ENCODE measurements around the gene TEPSIN.

The TEPSIN gene

GRCh38 chr17:81250286-81251093 lies 11.6 kb upstream of the TEPSIN start:
- DNase-seq (ENCODE audit: low spot score) = no peak

- no peak for DNase-seq (ENCODE audit: low spot score)
These were observed 10.6 kb upstream of the TEPSIN start for GRCh38 chr17:81249223-81250040.

- no peak for DNase-seq (ENCODE audit: low spot score)
These were observed 9.8 kb upstream of the TEPSIN start for GRCh38 chr17:81248649-81249048.

- DNase-seq (ENCODE audit: low spot score) = no peak
These were observed 8.6 kb upstream of the TEPSIN start for GRCh38 chr17:81247339-81247990.

GRCh38 chr17:81246679-81247338 lies 8.0 kb upstream of the TEPSIN start:
- DNase-seq (ENCODE audit: low spot score) = no peak

GRCh38 chr17:81246343-81246670 lies 7.5 kb upstream of the TEPSIN start:
- no peak for DNase-seq (ENCODE audit: low spot score)

- no peak for DNase-seq (ENCODE audit: low spot score)
These were observed 6.9 kb upstream of the TEPSIN start for GRCh38 chr17:81245665-81246342.

- DNase-seq (ENCODE audit: low spot score) = no peak
These were observed 6.3 kb upstream of the TEPSIN start for GRCh38 chr17:81245024-81245664.

GRCh38 chr17:81244358-81245023 lies 5.6 kb upstream of the TEPSIN start:
- DNase-seq (ENCODE audit: low spot score) = no peak

- DNase-seq (ENCODE audit: low spot score) = no peak
These were observed 4.4 kb upstream of the TEPSIN start for GRCh38 chr17:81243333-81243664.

GRCh38 chr17:81242421-81243332 lies 3.8 kb upstream of the TEPSIN start:
- DNase-seq (ENCODE audit: low spot score) = peak; percentile 20

- DNase-seq (ENCODE audit: low spot score) = peak; percentile 84
These were observed 3.0 kb upstream of the TEPSIN start for GRCh38 chr17:81241648-81242420.

- no peak for DNase-seq (ENCODE audit: low spot score)
These were observed 2.3 kb upstream of the TEPSIN start for GRCh38 chr17:81241203-81241602.

- DNase-seq (ENCODE audit: low spot score) = no peak
These were observed 1.9 kb upstream of the TEPSIN start for GRCh38 chr17:81240761-81241160.

GRCh38 chr17:81239714-81240555 lies 1.1 kb upstream of the TEPSIN start:
- DNase-seq (ENCODE audit: low spot score) = no peak

GRCh38 chr17:81238490-81238814 lies 403 bp downstream of the TEPSIN start:
- DNase-seq (ENCODE audit: low spot score) = no peak

GRCh38 chr17:81237591-81238489 lies 1.0 kb downstream of the TEPSIN start:
- DNase-seq (ENCODE audit: low spot score) = no peak

Measured in iPS-NIHi11 (cell line).